Measurements from ENCODE around the gene MFSD6.
"Not testable (repeated sequence)": the region's sequence is repeated elsewhere in the genome, so short reads cannot be mapped to it uniquely, and the experiment has no call there.

The MFSD6 gene

GRCh38 chr2:190405995-190406394 lies 2.2 kb upstream of the MFSD6 start:
- DNase-seq (ENCODE audit: low read depth in 3 of 3), result no peak

GRCh38 chr2:190406805-190407204 lies 1.4 kb upstream of the MFSD6 start:
- no peak for DNase-seq (ENCODE audit: low read depth in 3 of 3)

DNA sequence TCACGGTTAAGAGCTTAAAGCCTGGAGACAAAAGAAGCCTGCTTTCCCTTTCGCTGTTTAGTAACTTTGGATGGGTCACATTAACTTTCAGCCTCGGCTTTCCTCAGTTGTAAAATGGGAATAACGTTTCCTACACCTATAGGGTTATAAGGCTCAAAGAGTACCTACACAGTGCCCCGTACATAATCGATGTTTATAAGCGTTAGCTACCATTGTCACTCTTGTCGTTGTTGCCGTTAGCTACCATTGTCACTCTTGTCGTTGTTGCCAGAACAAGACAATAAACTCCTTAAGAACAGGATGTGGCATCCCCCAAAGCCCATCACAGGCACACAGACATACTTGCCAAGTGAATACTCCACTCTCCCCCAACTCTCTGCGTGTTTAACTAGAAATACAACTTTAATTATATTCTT lies 901 bp upstream of the MFSD6 start:
- no peak for DNase-seq (ENCODE audit: low read depth in 3 of 3)

GRCh38 chr2:190408538-190409271 lies 550 bp downstream of the MFSD6 start:
- peak; percentile 29 to 64 (median 46) for DNase-seq (ENCODE audit: low read depth in 3 of 3)

DNA sequence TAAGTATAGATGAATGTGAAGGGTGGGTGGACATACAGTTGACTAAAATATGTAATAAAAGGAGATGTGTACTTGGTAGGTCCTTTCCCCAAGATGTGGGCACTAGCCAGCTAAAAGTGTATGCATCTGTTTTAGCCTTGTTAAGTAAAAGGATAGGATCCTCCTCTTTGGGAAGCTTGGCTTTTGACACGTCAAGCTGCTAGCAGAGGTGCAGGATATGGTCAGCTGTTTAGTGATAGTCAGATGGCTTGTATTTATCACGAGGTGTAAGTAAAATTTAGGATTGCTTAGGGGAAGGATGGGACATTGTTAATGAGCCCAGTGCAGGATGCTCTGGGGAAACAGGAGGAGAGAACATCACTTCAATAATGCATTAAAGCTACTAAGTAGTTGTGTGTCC lies 1.5 kb downstream of the MFSD6 start:
- no peak for DNase-seq (ENCODE audit: low read depth in 3 of 3)

DNA sequence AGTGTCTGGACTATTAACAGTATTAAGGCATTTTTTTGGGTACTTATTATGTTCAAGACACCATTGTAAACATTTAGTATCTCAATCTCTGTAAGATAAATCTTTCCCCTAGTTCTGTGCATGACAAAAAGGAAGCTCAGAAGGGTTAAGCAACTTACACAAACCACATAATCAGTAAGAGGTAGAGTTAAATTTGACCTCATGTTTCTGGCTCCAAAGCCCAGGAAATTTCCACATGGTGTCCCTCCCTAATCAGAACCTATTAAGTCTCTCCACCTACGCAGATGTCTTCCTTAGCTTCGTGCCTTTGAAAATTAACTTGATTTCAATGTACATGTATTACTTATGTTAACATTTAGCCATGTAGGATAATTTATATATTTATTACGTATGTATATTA lies 2.0 kb downstream of the MFSD6 start:
- no peak for DNase-seq (ENCODE audit: low read depth in 3 of 3)

- DNase-seq (ENCODE audit: low read depth in 3 of 3), result no peak
Measured at GRCh38 chr2:190412966-190413365, 4.8 kb downstream of the MFSD6 start.

GRCh38 chr2:190413421-190413820 lies 5.3 kb downstream of the MFSD6 start:
- no peak for DNase-seq (ENCODE audit: low read depth in 3 of 3)

GRCh38 chr2:190415251-190415650 lies 7.1 kb downstream of the MFSD6 start:
- no peak for DNase-seq (ENCODE audit: low read depth in 3 of 3)

DNA sequence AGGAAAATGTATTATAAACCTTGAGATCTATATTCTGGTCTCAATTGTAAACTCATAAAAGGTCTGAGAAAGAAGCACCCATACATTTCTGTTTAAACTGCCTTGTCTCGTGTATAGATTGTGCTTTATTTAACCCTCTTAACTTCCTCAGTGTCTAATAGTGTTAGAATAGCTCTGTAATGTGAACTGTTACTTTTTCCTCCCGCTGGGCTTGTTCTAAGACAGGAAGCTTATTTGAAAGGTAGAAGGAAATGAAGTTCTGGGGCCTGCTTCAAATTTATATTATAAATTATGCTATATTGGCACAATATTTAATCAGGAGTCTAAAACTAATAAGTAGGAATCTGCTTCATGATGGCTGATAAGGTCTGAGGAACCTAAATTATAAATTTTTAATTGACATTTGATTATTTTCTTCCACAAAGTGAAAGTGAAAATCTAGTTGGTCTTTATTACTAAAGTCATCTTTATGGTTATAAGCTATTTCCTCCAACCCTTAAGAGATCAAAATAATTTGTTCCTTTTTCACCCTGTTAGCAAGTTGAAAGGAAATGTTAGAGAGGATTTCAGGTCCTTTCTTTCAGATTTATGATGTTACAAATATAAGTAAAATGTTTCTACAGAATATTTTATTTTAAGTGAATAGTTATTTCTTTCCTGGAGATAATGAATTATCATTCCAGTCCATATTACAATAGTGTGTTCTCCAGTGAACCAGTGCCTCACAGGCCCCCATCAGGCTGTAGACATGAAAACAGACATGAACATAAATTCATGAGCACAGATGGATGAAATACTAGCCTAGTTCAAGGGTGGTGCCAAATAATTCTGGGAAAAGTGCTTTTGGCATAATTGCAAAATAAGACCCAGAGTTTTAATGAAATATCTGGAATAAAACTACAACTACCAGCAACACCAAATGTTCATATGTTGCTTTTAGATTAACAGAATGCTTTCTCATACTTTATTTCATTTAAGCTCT lies 7.9 kb downstream of the MFSD6 start:
- DNase-seq (ENCODE audit: low read depth in 3 of 3), result no peak

DNA sequence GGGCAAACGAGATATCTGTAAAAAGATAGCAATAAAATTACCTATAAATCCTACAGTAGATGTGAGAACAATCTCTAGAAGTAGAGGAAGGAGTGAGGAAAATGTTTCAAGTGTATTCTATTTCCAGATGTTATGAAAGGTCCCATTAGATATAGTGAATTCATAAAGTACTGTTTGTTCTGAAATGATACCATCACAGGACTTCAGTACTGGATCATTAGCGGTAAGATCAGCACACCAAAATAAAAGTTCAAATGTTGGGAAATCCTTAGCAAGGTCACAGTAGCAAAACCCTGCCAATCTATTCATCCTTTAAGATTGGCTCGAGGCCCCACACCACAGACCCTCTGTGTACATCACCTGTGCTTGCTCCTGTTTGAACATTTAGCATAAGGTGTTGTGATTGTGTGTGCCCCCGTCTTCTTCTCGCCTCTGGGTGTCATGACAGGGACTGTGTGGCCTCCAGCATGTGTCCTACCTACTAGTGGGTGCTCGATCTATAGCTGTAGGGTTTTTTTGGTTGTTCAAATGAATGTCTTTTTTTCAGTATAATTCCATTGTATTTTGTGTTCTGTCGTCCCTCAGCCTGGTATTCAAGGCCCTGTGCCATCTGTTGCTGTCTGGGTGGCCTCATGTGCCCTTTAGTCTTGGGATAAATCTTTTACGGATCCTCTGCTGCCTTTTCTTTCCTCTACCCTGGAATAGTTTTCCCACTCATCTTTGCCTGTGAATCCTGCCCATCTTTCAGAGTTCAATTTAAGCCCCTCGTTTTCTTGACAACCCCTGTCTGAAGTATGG lies 9.1 kb downstream of the MFSD6 start:
- no peak for DNase-seq (ENCODE audit: low read depth in 3 of 3)

GRCh38 chr2:190418727-190419126 lies 10.6 kb downstream of the MFSD6 start:
- no peak for DNase-seq (ENCODE audit: low read depth in 3 of 3)

- DNase-seq (ENCODE audit: low read depth in 3 of 3), result no peak
Measured at GRCh38 chr2:190420801-190421200, 12.6 kb downstream of the MFSD6 start.

- no peak for DNase-seq (ENCODE audit: low read depth in 3 of 3)
Measured at GRCh38 chr2:190425221-190425866, 17.2 kb downstream of the MFSD6 start.

DNA sequence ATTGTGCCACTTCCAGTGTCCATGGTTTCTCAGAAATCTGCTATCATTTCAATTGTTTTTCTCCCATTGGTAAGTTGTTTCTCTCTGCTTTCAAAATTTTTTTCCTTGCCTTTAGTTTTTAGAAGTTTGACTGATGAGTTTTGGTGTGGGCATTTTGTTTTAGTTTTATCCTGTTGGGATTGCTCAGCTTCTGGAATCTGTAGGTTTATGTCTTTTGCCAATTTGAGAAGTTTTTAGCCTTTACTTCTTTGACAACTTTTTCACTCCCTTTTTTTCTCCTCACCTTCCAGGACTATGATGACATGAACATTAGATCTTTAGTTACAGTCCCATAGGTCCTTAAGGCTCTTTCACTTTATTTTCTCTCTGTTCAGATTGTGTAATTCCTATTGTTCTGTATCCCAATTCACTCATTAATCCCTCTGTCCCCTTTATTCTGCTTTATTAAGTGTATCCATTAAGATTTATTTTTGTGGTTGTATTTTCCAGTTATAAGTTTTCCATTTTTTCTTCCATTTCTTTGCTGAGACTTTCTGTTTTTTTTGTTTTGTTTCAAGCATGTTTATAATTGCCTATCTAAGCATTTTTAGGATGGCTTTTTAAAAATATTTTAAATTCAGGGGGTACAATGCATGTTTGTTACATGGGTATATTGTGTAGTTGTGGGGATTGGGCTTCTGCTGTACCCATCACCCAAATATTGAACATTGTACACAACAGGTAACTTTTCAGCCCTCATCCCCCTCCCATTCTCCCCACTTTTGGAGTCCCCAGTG lies 17.9 kb downstream of the MFSD6 start:
- no peak for DNase-seq (ENCODE audit: low read depth in 3 of 3)

DNA sequence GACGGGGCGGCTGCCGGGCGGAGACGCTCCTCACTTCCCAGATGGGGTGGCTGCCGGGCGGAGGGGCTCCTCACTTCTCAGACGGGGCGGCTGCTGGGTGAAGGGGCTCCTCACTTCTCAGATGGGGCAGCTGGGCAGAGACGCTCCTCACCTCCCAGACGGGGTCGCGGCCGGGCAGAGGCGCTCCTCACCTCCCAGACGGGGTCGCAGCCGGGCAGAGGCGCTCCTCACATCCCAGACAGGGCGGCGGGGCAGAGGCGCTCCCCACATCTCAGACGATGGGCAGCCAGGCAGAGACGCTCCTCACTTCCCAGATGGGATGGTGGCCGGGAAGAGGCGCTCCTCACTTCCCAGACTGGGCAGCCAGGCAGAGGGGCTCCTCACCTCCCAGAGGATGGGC lies 22.7 kb downstream of the MFSD6 start:
- DNase-seq (ENCODE audit: low read depth in 3 of 3), result not testable (repeated sequence)

DNA sequence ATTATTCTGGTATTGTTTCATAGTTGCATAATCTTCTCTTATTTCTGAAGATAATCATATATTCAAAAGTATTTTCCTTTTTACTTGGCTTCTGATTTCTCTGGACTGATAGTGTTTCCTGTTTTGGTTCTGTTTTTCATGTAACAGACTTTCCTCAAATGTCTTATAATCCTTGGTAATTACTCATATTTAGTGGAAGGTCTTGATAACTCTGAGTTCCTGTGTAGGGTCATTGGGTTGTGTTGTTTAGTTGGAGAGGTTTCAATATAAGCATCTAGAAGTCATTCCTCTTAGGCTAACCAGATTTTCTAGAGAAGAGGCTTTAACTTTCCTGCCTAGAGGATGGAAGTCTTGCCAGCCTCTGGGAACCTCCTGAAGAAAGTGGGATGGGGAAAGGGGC lies 23.8 kb downstream of the MFSD6 start:
- DNase-seq (ENCODE audit: low read depth in 3 of 3), result no peak

DNA sequence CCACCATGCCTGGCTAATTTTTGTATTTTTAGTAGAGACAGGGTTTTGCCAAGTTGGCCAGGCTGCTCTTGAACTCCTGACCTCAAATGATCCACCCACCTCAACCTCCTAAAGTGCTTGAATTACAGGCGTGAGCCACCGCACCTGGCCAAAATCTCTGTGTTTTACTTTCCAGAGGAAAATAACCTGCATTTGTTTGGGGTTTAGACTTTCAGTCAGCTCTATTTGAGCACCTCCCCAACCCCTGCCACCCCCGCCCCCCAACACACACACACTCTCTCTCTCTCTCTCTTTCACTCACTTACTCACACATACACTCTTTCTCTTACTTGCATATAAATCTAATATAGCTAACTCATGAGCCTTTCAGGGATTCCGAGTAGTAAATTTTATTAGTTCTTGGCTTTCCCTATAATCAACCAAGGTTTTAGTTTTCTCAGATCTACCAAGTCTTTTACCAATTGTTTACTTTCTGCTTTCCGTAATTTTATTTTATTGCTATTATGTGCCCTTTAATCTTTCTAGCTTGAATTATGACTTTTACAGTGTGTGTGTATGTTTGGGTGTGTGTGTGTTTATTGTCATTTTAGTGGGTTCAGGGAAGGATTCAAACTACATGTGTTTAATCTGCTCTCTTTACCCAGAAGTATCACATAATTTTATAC lies 24.5 kb downstream of the MFSD6 start:
- no peak for DNase-seq (ENCODE audit: low read depth in 3 of 3)

- no peak for DNase-seq (ENCODE audit: low read depth in 3 of 3)
Measured at GRCh38 chr2:190435031-190435670, 27.0 kb downstream of the MFSD6 start.

GRCh38 chr2:190436557-190436956 lies 28.4 kb downstream of the MFSD6 start:
- no peak for DNase-seq (ENCODE audit: low read depth in 3 of 3)
